RWPE2 (cell line): ENCODE measurements around the gene XRCC2.
"Not testable (repeated sequence)": the region's sequence is repeated elsewhere in the genome, so short reads cannot be mapped to it uniquely, and the experiment has no call there.

ENCODE experiments used
- ATAC-seq: fragments of 200-7000 bp; cut with Tn5 transposase; 3 replicates; pipeline ENCODE4 v1.9.1; 2021; ENCODE audit warnings: low read depth
- DNase-seq: peaks from one replicate; pipeline ENCODE4 v3.0.0-alpha.2; 2020; ENCODE audit warnings: low spot score
- H3K27ac ChIP-seq: fragments of 450-650 bp; 2 replicates; pipeline ENCODE4 v1.5.1; 2017; ENCODE audit warnings: mild to moderate bottlenecking; ENCODE audit not compliant: poor library complexity, severe bottlenecking
- H3K27me3 ChIP-seq: fragments of 250-450 bp; sonication (Bioruptor Pico); 2 replicates; pipeline ENCODE4 v1.5.1; 2021; ENCODE audit warnings: mild to moderate bottlenecking, moderate library complexity; ENCODE audit not compliant: insufficient read depth, poor library complexity, severe bottlenecking
- H3K36me3 ChIP-seq: fragments of 250-450 bp; sonication (Bioruptor Pico); 2 replicates; pipeline ENCODE4 v1.5.1; 2020; ENCODE audit warnings: low read depth, mild to moderate bottlenecking, moderate library complexity
- H3K4me1 ChIP-seq: fragments of 250-450 bp; sonication (Bioruptor Pico); 2 replicates; pipeline ENCODE4 v1.5.1; 2021; ENCODE audit warnings: mild to moderate bottlenecking, moderate library complexity; ENCODE audit not compliant: insufficient read depth, poor library complexity, severe bottlenecking
- H3K4me3 ChIP-seq: fragments of 250-450 bp; sonication (Bioruptor Pico); 2 replicates; pipeline ENCODE4 v1.5.1; 2021; ENCODE audit warnings: mild to moderate bottlenecking, moderate library complexity; ENCODE audit not compliant: severe bottlenecking
- H3K9me3 ChIP-seq: fragments of 250-450 bp; sonication (Bioruptor Pico); 2 replicates; pipeline ENCODE4 v1.5.1; 2021; ENCODE audit warnings: mild to moderate bottlenecking, moderate library complexity; ENCODE audit not compliant: severe bottlenecking
- TF ChIP-seq, protein P1 (sequence below): fragments of 450-650 bp; IDR thresholded peaks from one replicate; pipeline ENCODE4 v1.5.1; 2017; ENCODE audit warnings: mild to moderate bottlenecking, moderate library complexity; ENCODE audit not compliant: poor library complexity, severe bottlenecking

Gene XRCC2

DNA sequence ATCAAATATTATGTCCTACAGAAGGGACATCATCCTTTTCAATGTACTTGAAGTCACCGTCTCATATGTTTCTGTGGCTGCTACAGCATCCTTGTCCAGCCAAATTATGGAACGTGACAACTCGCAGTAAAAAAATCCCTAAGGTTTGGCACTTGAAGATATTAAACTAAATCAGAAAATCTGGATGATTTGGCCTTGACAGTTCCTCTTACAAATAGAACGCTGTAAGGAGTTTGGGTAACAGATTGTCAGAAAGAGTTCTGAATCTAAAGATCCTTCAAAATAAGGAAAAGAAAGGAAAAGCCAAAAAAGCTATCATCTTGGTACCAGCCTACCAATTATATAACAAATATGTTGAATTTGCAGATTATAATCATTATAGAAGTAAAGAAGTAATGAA, 21.0 kb downstream of the XRCC2 start:
- DNase-seq: no peak
- H3K9me3 ChIP-seq: no peaks in the 10 kb centered on the region
- H3K4me1 ChIP-seq: no peaks in the 10 kb centered on the region
- no peak for ATAC-seq
- no peak overlapping the region for H3K4me3 ChIP-seq
- H3K36me3 ChIP-seq: peaks cover 81% of the 10 kb centered on the region
- no peaks in the 10 kb centered on the region for H3K27me3 ChIP-seq
- TF ChIP-seq, protein P1, sequence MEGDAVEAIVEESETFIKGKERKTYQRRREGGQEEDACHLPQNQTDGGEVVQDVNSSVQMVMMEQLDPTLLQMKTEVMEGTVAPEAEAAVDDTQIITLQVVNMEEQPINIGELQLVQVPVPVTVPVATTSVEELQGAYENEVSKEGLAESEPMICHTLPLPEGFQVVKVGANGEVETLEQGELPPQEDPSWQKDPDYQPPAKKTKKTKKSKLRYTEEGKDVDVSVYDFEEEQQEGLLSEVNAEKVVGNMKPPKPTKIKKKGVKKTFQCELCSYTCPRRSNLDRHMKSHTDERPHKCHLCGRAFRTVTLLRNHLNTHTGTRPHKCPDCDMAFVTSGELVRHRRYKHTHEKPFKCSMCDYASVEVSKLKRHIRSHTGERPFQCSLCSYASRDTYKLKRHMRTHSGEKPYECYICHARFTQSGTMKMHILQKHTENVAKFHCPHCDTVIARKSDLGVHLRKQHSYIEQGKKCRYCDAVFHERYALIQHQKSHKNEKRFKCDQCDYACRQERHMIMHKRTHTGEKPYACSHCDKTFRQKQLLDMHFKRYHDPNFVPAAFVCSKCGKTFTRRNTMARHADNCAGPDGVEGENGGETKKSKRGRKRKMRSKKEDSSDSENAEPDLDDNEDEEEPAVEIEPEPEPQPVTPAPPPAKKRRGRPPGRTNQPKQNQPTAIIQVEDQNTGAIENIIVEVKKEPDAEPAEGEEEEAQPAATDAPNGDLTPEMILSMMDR: no peak
- no peak overlapping the region for H3K27ac ChIP-seq

DNA sequence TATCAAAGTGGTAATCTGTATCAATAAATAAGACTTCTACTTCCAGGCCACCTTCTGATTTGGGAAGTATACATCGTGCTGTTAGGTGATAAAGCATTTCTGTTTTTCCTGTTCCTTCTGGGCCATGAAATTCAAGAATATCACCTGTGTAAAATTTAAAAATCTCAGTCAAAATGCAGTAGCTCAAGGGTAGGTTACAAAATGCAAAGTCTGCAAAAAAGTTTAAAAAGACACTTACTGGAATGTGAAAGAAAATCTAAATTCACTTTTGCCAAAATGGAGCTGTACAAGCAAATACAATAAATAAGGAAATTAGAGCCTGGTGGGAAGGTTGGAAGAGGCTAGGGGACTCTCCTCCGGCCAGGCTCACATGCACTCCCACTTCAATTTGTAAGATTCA, 26.7 kb downstream of the XRCC2 start:
- no peaks in the 10 kb centered on the region for H3K27me3 ChIP-seq
- no peak overlapping the region for H3K4me3 ChIP-seq
- no peak for ATAC-seq
- peaks cover 71% of the 10 kb centered on the region for H3K36me3 ChIP-seq
- no peak overlapping the region for H3K27ac ChIP-seq
- TF ChIP-seq, protein P1: no peak
- no peaks in the 10 kb centered on the region for H3K4me1 ChIP-seq
- no peaks in the 10 kb centered on the region for H3K9me3 ChIP-seq
- no peak for DNase-seq

DNA sequence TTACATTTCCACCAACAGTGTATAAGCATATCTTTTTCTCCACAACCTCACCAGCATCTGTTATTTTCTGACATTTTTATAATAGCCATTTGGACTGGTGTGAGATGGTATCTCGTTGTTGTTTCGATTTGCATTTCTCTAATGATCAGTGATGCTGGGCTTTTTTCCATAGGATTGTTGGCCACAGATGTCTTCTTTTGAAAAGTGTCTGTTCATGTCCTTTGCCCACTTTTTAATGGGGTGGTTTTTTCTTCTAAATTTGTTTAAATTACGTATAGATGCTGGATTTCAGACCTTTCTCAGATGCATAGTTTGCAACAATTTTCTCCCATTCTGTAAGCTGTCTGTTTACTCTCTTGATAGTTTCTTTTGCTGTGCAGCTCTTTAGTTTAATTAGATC, 28.9 kb downstream of the XRCC2 start:
- DNase-seq (no peak), ATAC-seq (no peak)
- TF ChIP-seq, protein P1: no peak
- Histone ChIP-seq H3K36me3 (peaks cover 54% of the 10 kb centered on the region), H3K27ac (no peak overlapping the region), H3K4me3 (no peak overlapping the region), H3K4me1 (no peaks in the 10 kb centered on the region), H3K9me3 (no peaks in the 10 kb centered on the region), H3K27me3 (no peaks in the 10 kb centered on the region)

DNA sequence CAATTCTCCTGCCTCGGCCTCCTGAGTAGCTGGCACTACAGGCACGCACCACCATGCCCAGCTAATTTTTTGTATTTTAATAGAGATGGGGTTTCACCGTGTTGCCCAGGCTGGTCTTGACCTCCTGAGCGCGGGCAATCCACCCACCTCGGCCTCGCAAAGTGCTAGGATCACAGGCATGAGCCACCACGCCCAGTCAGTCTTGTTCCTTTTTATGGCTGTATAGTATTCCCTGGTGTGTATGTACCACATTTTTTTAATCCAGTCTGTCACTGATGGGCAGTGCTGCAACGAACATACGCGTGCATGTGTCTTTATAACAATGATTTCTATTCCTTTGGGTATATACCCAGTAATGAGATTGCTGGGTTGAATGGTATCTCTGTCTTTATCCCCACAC, 29.4 kb downstream of the XRCC2 start:
- DNase-seq, H3K4me3 ChIP-seq, H3K27me3 ChIP-seq, H3K9me3 ChIP-seq, H3K27ac ChIP-seq, H3K4me1 ChIP-seq, ATAC-seq: not testable (repeated sequence)
- H3K36me3 ChIP-seq: peaks cover 50% of the 10 kb centered on the region

DNA sequence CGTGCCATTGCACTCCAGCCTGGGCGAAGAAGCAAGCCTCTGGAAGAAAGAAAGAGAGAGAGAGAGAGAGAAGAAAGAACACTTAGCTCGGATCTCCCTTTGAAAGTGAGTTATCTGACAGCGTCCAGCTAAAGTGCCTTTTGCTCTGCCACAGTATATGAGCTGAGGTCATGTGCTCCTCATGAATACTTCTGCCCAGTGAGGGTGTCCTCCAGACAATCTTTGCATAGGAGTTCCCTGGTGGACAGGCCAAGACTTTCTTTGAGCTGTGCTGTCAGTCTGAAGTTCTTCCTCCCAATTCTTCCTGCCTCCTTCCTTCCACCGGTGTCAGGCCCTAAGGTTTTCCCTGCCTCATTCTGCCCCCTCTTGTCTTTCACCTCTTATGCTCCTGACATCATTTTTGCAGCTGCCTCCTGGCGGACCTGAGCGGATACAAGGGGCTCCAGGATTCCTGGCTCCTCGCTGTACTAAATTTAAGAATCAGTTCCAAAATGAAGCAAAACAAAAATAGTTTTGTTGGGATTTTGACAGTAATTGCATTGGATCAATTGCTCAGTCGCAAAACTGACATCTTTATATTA, 31.9 kb downstream of the XRCC2 start:
- ATAC-seq: 0 out of 3 replicates have a peak, but pooled peaks have one; percentile 33
- no peak overlapping the region for H3K27ac ChIP-seq
- H3K36me3 ChIP-seq: peaks cover 30% of the 10 kb centered on the region
- H3K9me3 ChIP-seq: no peaks in the 10 kb centered on the region
- no peak overlapping the region for H3K4me3 ChIP-seq
- no peaks in the 10 kb centered on the region for H3K4me1 ChIP-seq
- TF ChIP-seq, protein P1: no peak
- no peaks in the 10 kb centered on the region for H3K27me3 ChIP-seq
- DNase-seq: no peak
